ENCODE measurements around the gene MS4A4A. TPM values are rescaled to one million over a fixed set of nuclear protein-coding genes. Genes with fewer than 3 reads are reported as not detected.

MS4A4A gene
- total RNA-seq, 4 donors from 2014 or later = 7.6 to 23.8 (median 12.0) TPM

DNA sequence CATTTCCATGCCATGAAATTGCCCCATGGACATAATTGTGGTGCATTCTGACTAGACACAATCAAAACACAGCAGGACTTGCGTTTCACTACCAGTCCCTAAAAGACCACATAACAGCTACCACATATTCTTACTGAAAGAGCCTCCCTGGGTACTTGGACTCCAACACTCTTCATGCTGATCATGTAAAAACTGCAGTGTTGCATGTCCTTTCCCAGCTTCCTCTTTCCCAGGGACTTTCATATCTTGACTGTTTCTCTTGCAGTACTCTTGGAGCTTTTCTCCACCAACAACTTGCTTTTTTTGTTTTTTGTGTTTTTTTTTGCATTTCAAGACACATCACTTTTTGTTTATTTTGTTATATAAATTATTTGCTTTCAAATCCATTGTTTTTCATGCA lies 69.5 kb downstream of the MS4A4A start:
- no peak overlapping the region for H3K27ac ChIP-seq
- intact Hi-C loops (cut with DNase I; ENCODE audit: low total_unique reads) = no loop called here
- H3K4me3 ChIP-seq = no peak overlapping the region
- H3K36me3 ChIP-seq = no peaks in the 10 kb centered on the region
- 75 to 80% methylated on average over 1 of the region's 1 CpG for WGBS, 2 donors (ENCODE audit: low coverage in 1 of 2)
- no peak for DNase-seq
- TF ChIP-seq POLR2AphosphoS5 (IDR thresholded peaks at IDR 0.05) (no peak), EP300 (IDR thresholded peaks at IDR 0.05; ENCODE audit: low read depth) (no peak), POLR2A (IDR thresholded peaks at IDR 0.05) (no peak)
- TF ChIP-seq, protein P1, sequence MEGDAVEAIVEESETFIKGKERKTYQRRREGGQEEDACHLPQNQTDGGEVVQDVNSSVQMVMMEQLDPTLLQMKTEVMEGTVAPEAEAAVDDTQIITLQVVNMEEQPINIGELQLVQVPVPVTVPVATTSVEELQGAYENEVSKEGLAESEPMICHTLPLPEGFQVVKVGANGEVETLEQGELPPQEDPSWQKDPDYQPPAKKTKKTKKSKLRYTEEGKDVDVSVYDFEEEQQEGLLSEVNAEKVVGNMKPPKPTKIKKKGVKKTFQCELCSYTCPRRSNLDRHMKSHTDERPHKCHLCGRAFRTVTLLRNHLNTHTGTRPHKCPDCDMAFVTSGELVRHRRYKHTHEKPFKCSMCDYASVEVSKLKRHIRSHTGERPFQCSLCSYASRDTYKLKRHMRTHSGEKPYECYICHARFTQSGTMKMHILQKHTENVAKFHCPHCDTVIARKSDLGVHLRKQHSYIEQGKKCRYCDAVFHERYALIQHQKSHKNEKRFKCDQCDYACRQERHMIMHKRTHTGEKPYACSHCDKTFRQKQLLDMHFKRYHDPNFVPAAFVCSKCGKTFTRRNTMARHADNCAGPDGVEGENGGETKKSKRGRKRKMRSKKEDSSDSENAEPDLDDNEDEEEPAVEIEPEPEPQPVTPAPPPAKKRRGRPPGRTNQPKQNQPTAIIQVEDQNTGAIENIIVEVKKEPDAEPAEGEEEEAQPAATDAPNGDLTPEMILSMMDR (IDR thresholded peaks at IDR 0.05) = no peak
- no peaks in the 10 kb centered on the region for H3K27me3 ChIP-seq
- no peaks in the 10 kb centered on the region for H3K9me3 ChIP-seq
- no peaks in the 10 kb centered on the region for H3K4me1 ChIP-seq
- in situ Hi-C loops (cut with MboI; ENCODE audit: low pct_ligation_motif_present in 1 of 4, low pct_unique_long_range_greater_than_20kb in 1 of 4, low sequenced_read_pairs in 3 of 4) = loop anchor here in 1 of 4 donors (25.0 kb wide), 1 partner anchor 287 kb away; no protein-coding TSS in a partner anchor

DNA sequence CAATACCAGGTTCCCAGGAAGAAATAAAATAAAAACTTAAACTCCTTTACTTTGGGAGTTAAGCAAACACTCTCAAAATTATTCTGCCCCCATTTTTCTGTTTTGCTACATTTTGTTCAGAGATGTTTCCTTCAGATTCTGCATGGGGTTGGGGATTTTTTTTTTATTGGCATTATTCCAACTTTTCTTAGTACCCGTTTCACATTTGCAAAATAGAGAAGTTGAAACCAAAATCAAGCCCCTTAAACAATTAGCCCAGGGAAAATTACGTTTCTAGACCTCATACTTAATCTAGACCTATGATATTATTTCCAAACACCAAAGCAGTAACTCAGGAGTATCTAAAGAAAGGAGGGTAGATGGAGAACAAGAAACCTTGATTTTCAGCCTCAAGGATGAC lies 77.3 kb downstream of the MS4A4A start:
- WGBS, 2 donors (ENCODE audit: low coverage in 1 of 2) = 18 to 24% methylated on average over 2 of the region's 2 CpGs
- TF ChIP-seq POLR2A (IDR thresholded peaks at IDR 0.05) = no peak
- TF ChIP-seq POLR2AphosphoS5 (IDR thresholded peaks at IDR 0.05) = no peak
- TF ChIP-seq, protein P1 (IDR thresholded peaks at IDR 0.05) = no peak
- TF ChIP-seq EP300 (IDR thresholded peaks at IDR 0.05; ENCODE audit: low read depth) = no peak
- in situ Hi-C loops (cut with MboI; ENCODE audit: low pct_ligation_motif_present in 1 of 4, low pct_unique_long_range_greater_than_20kb in 1 of 4, low sequenced_read_pairs in 3 of 4) (loop anchor here in 1 of 4 donors (25.0 kb wide), 1 partner anchor 280 kb away; no protein-coding TSS in a partner anchor), intact Hi-C loops (cut with DNase I; ENCODE audit: low total_unique reads) (no loop called here)
- no peaks in the 10 kb centered on the region for H3K4me1 ChIP-seq
- H3K27ac ChIP-seq = no peak overlapping the region
- H3K4me3 ChIP-seq = no peak overlapping the region
- no peaks in the 10 kb centered on the region for H3K36me3 ChIP-seq
- DNase-seq = no peak
- no peaks in the 10 kb centered on the region for H3K9me3 ChIP-seq
- no peaks in the 10 kb centered on the region for H3K27me3 ChIP-seq

Other genes starting within 250 kb of the MS4A4A start
- gene OOSP2, start 240.3 kb upstream of the MS4A4A start, total RNA-seq = not detected
- gene MS4A3, start 224.0 kb upstream of the MS4A4A start, total RNA-seq = not detected
- 1 to 10 TPM in 1 of 4 donors, under 1 TPM in 1, not detected in 2; 0.14 to 2.2 TPM for gene MS4A2, start 192.0 kb upstream of the MS4A4A start, total RNA-seq
- gene MS4A6A, start 97.6 kb upstream of the MS4A4A start, total RNA-seq = 10 to 100 TPM in 2 of 4 donors, 1 to 10 TPM in 1, under 1 TPM in 1; 0.75 to 54.3 (median 27.4) TPM
- 10 to 100 TPM in 1 of 4 donors, 1 to 10 TPM in 2, under 1 TPM in 1; 0.96 to 50.1 (median 8.0) TPM for gene MS4A4E, start 37.5 kb upstream of the MS4A4A start, total RNA-seq
- gene MS4A6E, start 46.6 kb downstream of the MS4A4A start, total RNA-seq = not detected
- gene MS4A7, start 97.9 kb downstream of the MS4A4A start, total RNA-seq = 10 to 100 TPM in 3 of 4 donors, 1 to 10 TPM in 1; 5.6 to 43.5 (median 26.1) TPM
- 1 to 10 TPM in 3 of 4 donors, not detected in 1; 1.2 to 3.4 (median 2.7) TPM for gene MS4A14, start 115.8 kb downstream of the MS4A4A start, total RNA-seq
- gene MS4A5, start 148.9 kb downstream of the MS4A4A start, total RNA-seq = not detected
- 10 to 100 TPM in 2 of 4 donors, not detected in 2; 32.2 to 49.4 TPM for gene MS4A1, start 175.2 kb downstream of the MS4A4A start, total RNA-seq
- gene MS4A12, start 212.1 kb downstream of the MS4A4A start, total RNA-seq = 100 to 1,000 TPM in 3 of 4 donors, 1 to 10 TPM in 1; 3.8 to 628 (median 426) TPM
- gene MS4A13, start 234.7 kb downstream of the MS4A4A start, total RNA-seq = not detected

All from transverse colon (tissue), 4 donors.